Neuronal stem cell (in vitro differentiated cells): ENCODE results near the gene TMEM267.

Source experiments
- DNase-seq: peaks from one replicate; pipeline ENCODE4 v3.0.0-alpha.2; 2013; ENCODE audit warnings: low spot score
- H2AFZ ChIP-seq: one replicate; pipeline ENCODE4 v1.6.1; 2013; ENCODE audit warnings: mild to moderate bottlenecking, low read length, inconsistent platforms
- H2AK5ac ChIP-seq: 2 replicates; pipeline ENCODE4 v1.6.1; 2013; ENCODE audit warnings: low read depth, mild to moderate bottlenecking, inconsistent platforms, low read length, moderate library complexity, mixed read lengths
- H2BK120ac ChIP-seq: 2 replicates; pipeline ENCODE4 v1.6.1; 2013; ENCODE audit warnings: low read depth, mild to moderate bottlenecking, inconsistent platforms, low read length, moderate library complexity, mixed read lengths
- H2BK12ac ChIP-seq: one replicate; pipeline ENCODE4 v1.6.1; 2013; ENCODE audit warnings: low read length, inconsistent platforms
- H2BK15ac ChIP-seq: 2 replicates; pipeline ENCODE4 v1.6.1; 2013; ENCODE audit warnings: mild to moderate bottlenecking, low read length, inconsistent platforms, mixed read lengths
- H2BK5ac ChIP-seq: one replicate; pipeline ENCODE4 v1.6.1; 2013; ENCODE audit warnings: inconsistent platforms, mild to moderate bottlenecking, low read length, moderate library complexity
- H3K14ac ChIP-seq: one replicate; pipeline ENCODE4 v1.6.1; 2013; ENCODE audit warnings: low read length, inconsistent platforms
- H3K18ac ChIP-seq: 2 replicates; pipeline ENCODE4 v1.6.1; 2013; ENCODE audit warnings: low read length, inconsistent platforms
- H3K23ac ChIP-seq: 2 replicates; pipeline ENCODE4 v1.6.1; 2013; ENCODE audit warnings: low read depth, mild to moderate bottlenecking, mixed read lengths, low read length, inconsistent platforms; ENCODE audit not compliant: poor library complexity
- H3K27ac ChIP-seq: replicated peaks from 3 replicates; pipeline ENCODE4 v1.5.1; 2013; ENCODE audit warnings: low read length, inconsistent platforms
- H3K27me3 ChIP-seq, 3 experiments: 2 replicates each; pipeline ENCODE4 v1.6.1; 2013; ENCODE audit warnings: low read length in 3 of 3, mild to moderate bottlenecking in 2 of 3, inconsistent platforms in 1 of 3, low read depth in 1 of 3, mixed read lengths in 1 of 3, moderate library complexity in 1 of 3; ENCODE audit not compliant: control insufficient read depth in 3 of 3, insufficient read depth in 3 of 3
- H3K36me3 ChIP-seq, 2 donors: replicated peaks in 1 of 2; 2 replicates each; pipeline ENCODE4 v1.6.1; 2013; ENCODE audit warnings: low read length in 2 of 2; ENCODE audit not compliant: control insufficient read depth in 2 of 2, insufficient read depth in 2 of 2
- H3K4ac ChIP-seq: 2 replicates; pipeline ENCODE4 v1.6.1; 2013; ENCODE audit warnings: inconsistent platforms, mild to moderate bottlenecking, low read length, moderate library complexity
- H3K4me1 ChIP-seq, 2 donors: 1 replicate in 1 of 2; 2 replicates in 1 of 2; pipeline ENCODE4 v1.6.1; 2013; ENCODE audit warnings: low read length in 2 of 2, low read depth in 1 of 2; ENCODE audit not compliant: control insufficient read depth in 2 of 2, insufficient read depth in 1 of 2
- H3K4me2 ChIP-seq: one replicate; pipeline ENCODE4 v1.6.1; 2013; ENCODE audit warnings: mild to moderate bottlenecking, low read length, inconsistent platforms; ENCODE audit not compliant: insufficient read depth, poor library complexity, severe bottlenecking
- H3K4me3 ChIP-seq, 2 donors: 2 replicates each; pipeline ENCODE4 v1.5.1; 2013; ENCODE audit warnings: low read length in 2 of 2, mild to moderate bottlenecking in 2 of 2, inconsistent platforms in 1 of 2, moderate library complexity in 1 of 2
- H3K79me1 ChIP-seq: one replicate; pipeline ENCODE4 v1.6.1; 2013; ENCODE audit warnings: low read depth, mild to moderate bottlenecking, inconsistent platforms, low read length, moderate library complexity
- H3K9ac ChIP-seq: one replicate; pipeline ENCODE4 v1.6.1; 2013; ENCODE audit warnings: mild to moderate bottlenecking, low read depth, low read length, inconsistent platforms; ENCODE audit not compliant: poor library complexity
- H3K9me3 ChIP-seq, 2 donors: replicated peaks in 1 of 2; 2 replicates each; pipeline versions ENCODE3 to v1.6.1; 2013; ENCODE audit warnings: low read length in 2 of 2, mild to moderate bottlenecking in 2 of 2, inconsistent platforms in 1 of 2, low read depth in 1 of 2, mixed read lengths in 1 of 2, moderate library complexity in 1 of 2; ENCODE audit not compliant: control insufficient read depth in 2 of 2, insufficient read depth in 1 of 2
- H4K8ac ChIP-seq: one replicate; pipeline ENCODE4 v1.6.1; 2013; ENCODE audit warnings: low read depth, mild to moderate bottlenecking, inconsistent platforms, low read length, moderate library complexity
- H4K91ac ChIP-seq: one replicate; pipeline ENCODE4 v1.6.1; 2013; ENCODE audit warnings: low read length, low read depth, mild to moderate bottlenecking, inconsistent platforms; ENCODE audit not compliant: poor library complexity
- WGBS, 2 donors: extraction: QIAGEN DNeasy Blood & Tissue Kit; methylation state at CpG; one replicate each; pipeline ENCODE4 v1.1.7; 2013; ENCODE audit warnings: missing lambda C conversion rate in 2 of 2, mixed read lengths in 1 of 2; ENCODE audit not compliant: insufficient read length in 2 of 2, insufficient replicate concordance in 1 of 2; ENCODE audit errors: extremely low coverage in 2 of 2; 5-methylcytosine and 5-hydroxymethylcytosine counted together

Gene TMEM267

DNA sequence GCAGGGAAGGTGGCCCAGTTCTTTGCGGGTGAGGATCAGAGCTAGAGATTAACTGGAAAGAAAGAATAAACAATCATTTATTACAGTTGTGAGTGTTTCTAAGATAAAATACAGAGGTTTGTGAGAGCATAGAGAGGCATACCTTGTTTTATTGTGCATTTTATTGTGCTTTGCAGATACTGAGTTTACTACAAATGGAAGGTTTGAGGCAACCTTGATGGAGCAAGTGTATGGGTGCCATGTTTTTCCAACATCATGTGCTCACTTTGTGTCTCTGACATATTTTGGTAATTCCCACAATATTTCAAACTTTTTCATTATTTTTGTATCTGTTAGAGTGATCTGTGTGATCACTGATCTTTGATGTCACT, 32.0 kb upstream of the TMEM267 start:
- Histone ChIP-seq H3K27ac (no peak overlapping the region), H2BK15ac (no peak overlapping the region), H2BK5ac (no peak overlapping the region), H3K79me1 (no peaks in the 10 kb centered on the region), H2BK120ac (no peak overlapping the region), H3K23ac (no peak overlapping the region), H3K18ac (no peak overlapping the region), H3K4me3 (peak overlapping the region in 1 of 2 donors; percentile 57), H3K9me3 (peaks cover 3 to 5% of the 10 kb centered on the region in 2 donors), H3K27me3 (no peaks in the 10 kb centered on the region), H2AFZ (peak overlapping the region; percentile 82), H3K4ac (no peak overlapping the region), H3K4me1 (no peaks in the 10 kb centered on the region), H3K4me2 (peak overlapping the region; percentile 40), H4K8ac (no peak overlapping the region), H4K91ac (no peak overlapping the region), H3K36me3 (peaks cover 0 to 6% of the 10 kb centered on the region in 2 donors), H3K14ac (no peak overlapping the region), H3K9ac (no peak overlapping the region), H2BK12ac (no peak overlapping the region), H2AK5ac (no peak overlapping the region)
- DNase-seq, result no peak
- WGBS, 2 donors, result no CpG with 5 or more reads among the region's 1 CpG

GRCh38 chr5:43514816-43515677, 31.4 kb upstream of the TMEM267 start, which contains the start of gene C5orf34:
Gene C5orf34 (minus strand): TSS chr5:43515148. CDS start chr5:43509339, 5,809 bp downstream.
- Histone ChIP-seq H3K23ac (no peak within 1 kb of the TSS), H2BK15ac (no peak within 1 kb of the TSS), H4K91ac (no peak within 1 kb of the TSS), H3K4me1 (no peaks in the 10 kb centered on the region), H3K9ac (no peak within 1 kb of the TSS), H3K27me3 (no peaks in the 10 kb centered on the region), H2BK120ac (no peak within 1 kb of the TSS), H3K4me2 (peak within 1 kb of the TSS; percentile 56), H3K27ac (peak within 1 kb of the TSS; percentile 83), H3K9me3 (peaks cover 3 to 5% of the 10 kb centered on the region in 2 donors), H3K14ac (no peak within 1 kb of the TSS), H4K8ac (no peak within 1 kb of the TSS), H3K4me3 (peak within 1 kb of the TSS; percentile 57 to 85), H3K79me1 (no peaks in the 10 kb centered on the region), H2AK5ac (no peak within 1 kb of the TSS), H2BK12ac (no peak within 1 kb of the TSS), H3K4ac (no peak within 1 kb of the TSS), H3K36me3 (peaks cover 0 to 8% of the 10 kb centered on the region in 2 donors), H2BK5ac (no peak within 1 kb of the TSS), H2AFZ (peak within 1 kb of the TSS; percentile 82), H3K18ac (peak within 1 kb of the TSS; percentile 49)
- DNase-seq, result peak; percentile 94
- WGBS, 2 donors, result no CpG with 5 or more reads among the region's 35 CpGs

GRCh38 chr5:43514471-43514815, 30.8 kb upstream of the TMEM267 start:
- H3K4me3 ChIP-seq, result peak overlapping the region; percentile 57 to 85
- H3K36me3 ChIP-seq, result peaks cover 0 to 13% of the 10 kb centered on the region in 2 donors
- H4K91ac ChIP-seq, result no peak overlapping the region
- no peaks in the 10 kb centered on the region for H3K27me3 ChIP-seq
- no peak overlapping the region for H3K23ac ChIP-seq
- H4K8ac ChIP-seq, result no peak overlapping the region
- H2BK12ac ChIP-seq, result no peak overlapping the region
- no peak for DNase-seq
- peak overlapping the region; percentile 82 for H2AFZ ChIP-seq
- WGBS, 2 donors, result no CpG with 5 or more reads among the region's 6 CpGs
- H3K4ac ChIP-seq, result no peak overlapping the region
- H3K9ac ChIP-seq, result no peak overlapping the region
- peak overlapping the region; percentile 49 for H3K18ac ChIP-seq
- no peak overlapping the region for H2BK5ac ChIP-seq
- no peak overlapping the region for H2BK15ac ChIP-seq
- no peak overlapping the region for H2BK120ac ChIP-seq
- H3K79me1 ChIP-seq, result no peaks in the 10 kb centered on the region
- no peaks in the 10 kb centered on the region for H3K4me1 ChIP-seq
- no peak overlapping the region for H3K14ac ChIP-seq
- peak overlapping the region; percentile 56 for H3K4me2 ChIP-seq
- no peak overlapping the region for H2AK5ac ChIP-seq
- H3K9me3 ChIP-seq, result peaks cover 3 to 5% of the 10 kb centered on the region in 2 donors
- H3K27ac ChIP-seq, result peak overlapping the region; percentile 83

DNA sequence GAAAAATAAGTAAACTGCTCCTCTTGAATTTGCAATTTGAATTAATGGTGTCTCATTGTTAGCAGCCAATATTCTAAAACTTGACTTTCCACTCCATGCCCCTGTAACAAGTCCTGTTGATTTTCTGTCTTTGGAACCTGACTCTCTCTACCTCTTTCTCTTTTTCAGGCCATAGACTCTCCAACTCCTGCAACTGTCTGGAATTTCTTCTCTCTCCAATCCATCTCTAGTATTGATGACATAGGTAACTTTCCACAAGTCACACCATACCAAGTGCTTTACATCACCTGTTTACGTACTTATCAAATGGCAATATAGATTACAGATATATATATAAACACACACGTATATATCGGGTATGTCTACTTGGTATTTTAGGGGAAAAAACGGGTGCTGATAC, 30.4 kb upstream of the TMEM267 start:
- Histone ChIP-seq H2AK5ac (no peak overlapping the region), H4K8ac (no peak overlapping the region), H3K4me2 (peak overlapping the region; percentile 15), H3K4me3 (peak overlapping the region in 1 of 2 donors; percentile 57), H3K23ac (no peak overlapping the region), H3K4ac (no peak overlapping the region), H2BK15ac (no peak overlapping the region), H3K9me3 (peaks cover 3 to 5% of the 10 kb centered on the region in 2 donors), H4K91ac (no peak overlapping the region), H2BK5ac (no peak overlapping the region), H3K27ac (no peak overlapping the region), H2BK12ac (no peak overlapping the region), H3K9ac (no peak overlapping the region), H3K79me1 (no peaks in the 10 kb centered on the region), H3K4me1 (no peaks in the 10 kb centered on the region), H3K14ac (no peak overlapping the region), H2BK120ac (no peak overlapping the region), H3K36me3 (peaks cover 0 to 17% of the 10 kb centered on the region in 2 donors), H3K18ac (no peak overlapping the region), H2AFZ (peak overlapping the region; percentile 82), H3K27me3 (no peaks in the 10 kb centered on the region)
- no peak for DNase-seq
- no CpG with 5 or more reads among the region's 4 CpGs for WGBS, 2 donors
